Islet precursor cell (in vitro differentiated cells): ENCODE results near the gene ZNF273.
A peak's percentile ranks its signal among the peaks of the same experiment; 100 is the strongest.
"Not testable (repeated sequence)": the region's sequence is repeated elsewhere in the genome, so short reads cannot be mapped to it uniquely, and the experiment has no call there.

Experiments
- DNase-seq: peaks from one replicate; pipeline ENCODE4 v3.0.0-alpha.2; 2018

Gene ZNF273

GRCh38 chr7:64902806-64903721 is at the start of gene ZNF273:
ZNF273 (plus strand) TSS chr7:64903273; CDS start chr7:64903318, 45 bp downstream.
- peak; percentile 94 for DNase-seq

GRCh38 chr7:64853679-64854078 is 49.4 kb upstream of the ZNF273 start:
- no peak for DNase-seq

GRCh38 chr7:64854969-64855368 is 48.1 kb upstream of the ZNF273 start:
- DNase-seq = no peak

GRCh38 chr7:64863021-64863420 is 40.1 kb upstream of the ZNF273 start:
- no peak for DNase-seq

- not testable (repeated sequence) for DNase-seq
Observed at GRCh38 chr7:64863530-64863929, 39.5 kb upstream of the ZNF273 start.

GRCh38 chr7:64863969-64864368 is 39.1 kb upstream of the ZNF273 start:
- no peak for DNase-seq

DNA sequence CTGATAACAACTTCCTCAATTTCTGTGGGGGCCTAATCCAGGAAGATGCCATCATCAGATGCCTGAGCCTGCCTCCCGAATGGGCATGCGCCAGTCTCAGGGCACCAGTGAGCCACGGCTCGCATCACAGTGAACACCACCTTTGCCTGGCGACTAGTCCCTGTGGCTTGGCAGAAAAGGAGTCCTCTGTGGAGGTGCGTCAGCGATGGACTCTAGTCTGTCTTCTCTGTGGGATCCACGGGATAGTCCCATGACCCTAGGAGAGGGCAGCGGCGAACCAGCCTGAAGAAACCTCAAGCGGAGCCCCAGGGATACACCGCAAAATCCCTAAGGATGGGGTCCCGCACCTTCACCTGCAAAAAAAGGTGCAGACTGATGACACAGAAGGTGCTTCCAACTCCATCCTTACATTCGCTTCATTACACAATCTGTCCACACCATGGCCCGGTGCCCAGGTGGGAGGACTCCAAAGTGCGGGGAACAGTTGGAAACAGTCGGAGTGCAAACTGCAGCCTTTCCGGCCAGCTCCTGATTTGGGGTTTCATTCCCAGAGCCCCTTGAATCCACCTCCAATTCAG is 35.1 kb upstream of the ZNF273 start:
- peak; percentile 22 for DNase-seq

- DNase-seq = peak; percentile 27
Observed at GRCh38 chr7:64868499-64868898, 34.6 kb upstream of the ZNF273 start.

GRCh38 chr7:64869121-64869725 is 33.9 kb upstream of the ZNF273 start:
- peak; percentile 28 for DNase-seq

- DNase-seq = peak; percentile 35
Observed at GRCh38 chr7:64869912-64870562, 33.0 kb upstream of the ZNF273 start.

GRCh38 chr7:64870656-64871055 is 32.4 kb upstream of the ZNF273 start:
- DNase-seq = no peak

- peak; percentile 23 for DNase-seq
Observed at GRCh38 chr7:64871761-64872160, 31.3 kb upstream of the ZNF273 start.

DNA sequence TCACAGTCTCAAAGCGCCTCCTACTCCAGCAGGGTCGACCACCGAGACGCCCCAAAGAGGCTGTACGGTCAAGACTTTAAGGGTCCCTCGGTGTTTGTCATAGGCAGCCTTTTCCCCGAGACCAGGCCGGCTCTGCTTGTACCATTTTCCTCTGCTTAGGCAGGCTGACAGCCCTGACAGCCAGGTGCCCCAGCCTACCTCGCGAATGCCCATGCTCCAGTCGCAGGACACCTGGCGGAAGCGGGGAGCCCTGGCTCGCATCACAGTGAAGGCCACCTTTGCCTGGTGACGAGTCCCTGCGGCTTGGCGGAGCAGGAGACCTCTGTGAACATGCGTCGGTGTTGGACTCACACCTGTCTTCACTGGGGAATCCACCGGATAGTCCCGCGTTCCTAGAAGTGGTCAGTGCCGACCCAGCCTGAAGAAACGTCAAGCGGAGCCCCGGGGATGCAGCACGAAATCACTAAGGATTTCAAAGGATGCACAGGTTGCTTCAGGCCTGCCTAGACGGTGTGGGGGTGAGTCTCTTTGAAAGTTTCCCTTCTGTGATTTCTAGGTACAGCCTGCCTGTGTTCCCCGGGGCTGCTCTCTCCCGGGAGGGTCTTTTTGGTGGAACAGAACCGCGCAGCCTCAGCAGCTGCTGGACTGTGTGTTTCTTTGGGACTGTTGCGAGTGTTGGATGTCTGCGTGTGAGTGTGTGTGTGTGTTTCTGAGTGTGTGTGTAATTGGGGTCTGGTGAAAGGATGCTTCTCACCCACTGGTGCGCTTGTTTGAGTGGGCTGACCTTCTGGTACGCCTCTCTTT is 30.5 kb upstream of the ZNF273 start:
- DNase-seq = peak; percentile 10

- no peak for DNase-seq
Observed at GRCh38 chr7:64873155-64873500, 29.9 kb upstream of the ZNF273 start.

DNA sequence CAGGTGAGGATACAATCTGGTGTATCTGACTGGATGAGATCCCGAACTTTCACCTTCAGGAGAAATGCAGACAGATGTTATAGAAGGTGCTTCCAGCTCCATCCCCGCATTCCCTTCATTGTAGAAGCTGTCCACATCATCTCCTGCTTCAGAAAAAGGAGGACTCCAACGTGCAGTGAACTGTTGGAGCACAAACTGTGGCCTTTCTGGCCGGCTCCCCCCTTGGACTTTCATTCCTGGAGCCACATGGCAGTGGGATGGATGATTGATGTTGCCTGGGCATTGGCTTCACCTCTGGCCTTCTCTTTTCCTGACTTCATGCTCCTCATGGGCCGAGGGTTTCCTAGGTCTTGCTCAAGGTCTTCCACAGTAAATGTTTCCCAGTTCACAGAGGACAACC is 29.6 kb upstream of the ZNF273 start:
- DNase-seq = no peak

- DNase-seq = no peak
Observed at GRCh38 chr7:64874114-64874513, 29.0 kb upstream of the ZNF273 start.

DNA sequence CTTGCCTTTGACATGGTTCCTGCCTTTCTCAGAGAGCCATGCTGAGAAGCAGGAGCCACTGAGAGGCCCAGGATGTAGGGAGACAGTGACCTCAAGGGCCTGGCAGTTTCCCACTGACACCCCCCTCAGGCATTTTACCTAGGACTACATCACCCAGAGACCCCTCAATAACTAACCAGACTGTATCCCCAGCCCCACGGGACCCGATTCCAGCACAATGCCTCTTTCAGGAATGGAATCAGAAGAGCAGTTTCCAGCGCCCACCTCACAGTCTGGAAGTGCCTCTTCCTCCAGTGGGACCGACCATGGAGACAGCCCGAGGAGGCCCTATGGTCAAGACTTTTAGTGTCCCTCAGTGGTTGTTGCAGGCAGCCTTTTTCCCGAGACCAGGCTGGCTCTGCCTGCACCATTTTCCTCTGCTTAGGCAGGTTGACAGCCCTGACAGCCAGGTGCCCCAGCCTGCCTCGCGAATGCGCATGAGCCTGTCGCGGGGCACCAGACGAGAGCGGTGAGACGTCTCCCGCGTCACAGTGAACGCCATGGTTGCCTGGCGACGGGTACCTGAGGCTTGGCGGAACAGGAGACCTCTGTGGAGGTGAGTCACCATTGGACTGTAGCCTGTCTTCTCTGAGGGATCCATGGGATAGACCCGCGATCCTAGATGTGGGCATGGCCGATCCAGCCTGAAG is 28.4 kb upstream of the ZNF273 start:
- no peak for DNase-seq

- DNase-seq = no peak
Observed at GRCh38 chr7:64875258-64875657, 27.8 kb upstream of the ZNF273 start.

DNA sequence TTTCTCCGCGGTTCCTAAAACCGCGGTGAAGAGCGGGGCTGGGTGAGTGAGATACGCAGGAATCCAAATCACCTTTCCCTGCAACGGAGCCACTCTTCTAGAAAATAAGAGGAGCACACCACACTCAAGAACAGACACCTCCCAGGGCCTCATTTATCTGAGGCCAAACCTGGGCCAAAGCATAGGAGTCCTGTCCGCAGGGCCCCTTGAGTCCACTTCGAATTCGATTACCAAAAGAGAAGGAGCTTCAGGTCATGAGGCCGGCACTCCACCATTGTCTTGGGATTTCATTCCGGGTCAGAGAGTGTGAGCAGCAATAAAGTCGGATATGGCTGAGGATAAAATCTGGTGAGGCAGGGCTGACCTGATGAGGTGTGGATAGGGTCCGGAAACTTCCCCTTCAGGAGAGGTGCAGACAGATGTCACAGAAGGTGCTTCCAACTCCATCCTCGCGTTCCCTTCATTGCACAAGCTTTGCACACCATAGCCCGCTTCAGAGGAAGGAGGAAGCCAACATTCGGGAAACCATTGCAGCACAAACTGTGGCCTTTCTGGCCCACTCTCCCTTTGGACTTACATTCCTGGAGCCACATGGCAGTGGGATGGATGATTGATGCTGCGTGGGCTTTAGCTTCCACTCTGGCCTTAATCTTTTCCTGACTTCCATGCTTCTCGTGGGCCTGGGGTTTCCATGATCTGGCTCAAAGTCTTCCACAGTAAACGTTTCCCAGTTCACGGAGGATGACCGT is 27.2 kb upstream of the ZNF273 start:
- no peak for DNase-seq

- no peak for DNase-seq
Observed at GRCh38 chr7:64876792-64877713, 26.0 kb upstream of the ZNF273 start.
